GM23338 (cell line): Measurements from ENCODE around the gene REEP1. TPM values are rescaled to one million over a fixed set of nuclear protein-coding genes. Genes with fewer than 3 reads are reported as not detected.
A peak's percentile ranks its signal among the peaks of the same experiment; 100 is the strongest.

Experiments
- ATAC-seq: fragments of 200-7000 bp; cut with Tn5 transposase; 3 replicates; pipeline ENCODE4 v1.9.1; 2020
- DNase-seq: peaks from one replicate; pipeline ENCODE4 v3.0.0-alpha.2; 2015; ENCODE audit warnings: low spot score
- H2AFZ ChIP-seq: fragments of 200-600 bp; sonication (generic); 2 replicates; pipeline ENCODE4 v1.8.0; 2016; ENCODE audit warnings: antibody characterized with exemption, mild to moderate bottlenecking, moderate library complexity
- H3F3A ChIP-seq: fragments of 200-600 bp; sonication (generic); replicated peaks from 2 replicates; pipeline ENCODE4 v1.8.0; 2017; ENCODE audit warnings: antibody characterized with exemption, mixed run types, low read depth
- H3K27ac ChIP-seq: fragments of 200-600 bp; sonication (generic); 2 replicates; pipeline ENCODE4 v1.6.1; 2016; ENCODE audit warnings: low read depth
- H3K27me3 ChIP-seq: fragments of 200-600 bp; sonication (generic); 2 replicates; pipeline ENCODE4 v1.8.0; 2016; ENCODE audit warnings: mild to moderate bottlenecking, mixed run types, moderate library complexity; ENCODE audit not compliant: insufficient read depth
- H3K36me3 ChIP-seq: fragments of 200-600 bp; sonication (generic); 2 replicates; pipeline ENCODE4 v1.8.0; 2016; ENCODE audit warnings: mild to moderate bottlenecking; ENCODE audit not compliant: insufficient read depth
- H3K4me1 ChIP-seq: fragments of 200-600 bp; sonication (generic); 2 replicates; pipeline ENCODE4 v1.8.0; 2016; ENCODE audit warnings: mild to moderate bottlenecking, moderate library complexity; ENCODE audit not compliant: insufficient read depth
- H3K4me2 ChIP-seq: fragments of 200-600 bp; sonication (generic); 2 replicates; pipeline ENCODE4 v1.7.1; 2017; ENCODE audit warnings: mixed run types
- H3K4me3 ChIP-seq: fragments of 200-600 bp; sonication (generic); 2 replicates; pipeline ENCODE4 v1.6.1; 2016; ENCODE audit warnings: mixed run types
- H3K79me2 ChIP-seq: fragments of 200-600 bp; sonication (generic); replicated peaks from 2 replicates; pipeline ENCODE4 v1.8.0; 2017; ENCODE audit warnings: mild to moderate bottlenecking; ENCODE audit not compliant: insufficient read depth
- H3K9me2 ChIP-seq: fragments of 200-600 bp; sonication (generic); 2 replicates; pipeline ENCODE4 v1.8.0; 2017; ENCODE audit not compliant: insufficient read depth
- H4K20me1 ChIP-seq: fragments of 200-600 bp; sonication (generic); replicated peaks from 2 replicates; pipeline ENCODE4 v1.8.0; 2017; ENCODE audit warnings: mild to moderate bottlenecking; ENCODE audit not compliant: insufficient read depth
- H3K27ac Mint-ChIP-seq: 2 replicates; pipeline ENCODE4 v1.8.0; 2020; ENCODE audit warnings: inconsistent platforms, mild to moderate bottlenecking, moderate library complexity, mixed read lengths
- H3K27me3 Mint-ChIP-seq: 3 replicates; pipeline ENCODE4 v1.8.0; 2022; ENCODE audit warnings: low read depth, mild to moderate bottlenecking, moderate library complexity, mixed read lengths, inconsistent platforms; ENCODE audit not compliant: insufficient read depth, poor library complexity
- H3K36me3 Mint-ChIP-seq: 3 replicates; pipeline ENCODE4 v1.8.0; 2021; ENCODE audit warnings: low read depth, mild to moderate bottlenecking, inconsistent platforms, moderate library complexity, mixed read lengths
- H3K4me1 Mint-ChIP-seq: 3 replicates; pipeline ENCODE4 v1.8.0; 2020; ENCODE audit warnings: mild to moderate bottlenecking, inconsistent platforms, mixed read lengths
- H3K4me3 Mint-ChIP-seq: 3 replicates; pipeline ENCODE4 v1.8.0; 2021; ENCODE audit warnings: moderate library complexity, mild to moderate bottlenecking, inconsistent platforms, mixed read lengths
- H3K9me3 Mint-ChIP-seq: 3 replicates; pipeline ENCODE4 v1.8.0; 2020; ENCODE audit warnings: moderate library complexity, mild to moderate bottlenecking, inconsistent platforms, mixed read lengths
- EZH2phosphoT487 ChIP-seq: fragments of 200-600 bp; sonication (generic); IDR thresholded peaks from one replicate; pipeline ENCODE4 v1.8.1; 2018; ENCODE audit warnings: antibody characterized with exemption; ENCODE audit not compliant: unreplicated experiment
- JUNB ChIP-seq: IDR thresholded peaks from one replicate; pipeline ENCODE4 v1.6.1; 2016; ENCODE audit warnings: antibody characterized with exemption; ENCODE audit not compliant: unreplicated experiment
- ZNF114 ChIP-seq: fragments of 250-450 bp; sonication (Bioruptor Pico); IDR thresholded peaks from 2 replicates; pipeline ENCODE4 v1.5.0; 2020; ENCODE audit warnings: mild to moderate bottlenecking, moderate library complexity
- polyA plus RNA-seq: library from polyadenylated mRNA; unstranded; fragments of >200 nt; fragmentation: Nextera tagmentation; extraction: Ambion mirVana; gene quantifications from 2 replicates; pipeline ENCODE4 v1.2.1, GENCODE V29; 2016
- total RNA-seq: library from RNA; depleted of rRNA; stranded (reverse); fragments of >200 nt; shearing (Covaris generic); gene quantifications from 2 replicates; pipeline ENCODE4 v1.2.3, GENCODE V29; 2014
- TF ChIP-seq, protein P1 (sequence below), 2 experiments: fragments of 200-600 bp in 1 of 2; sonication (generic) in 1 of 2; conservative IDR thresholded peaks; 2 replicates each; pipeline versions ENCODE4 v1.5.1 to v1.6.1; 2016 to 2017; ENCODE audit warnings: antibody characterized with exemption in 2 of 2, low read depth in 2 of 2, mild to moderate bottlenecking in 2 of 2, moderate library complexity in 1 of 2
- TF ChIP-seq, protein P2 (sequence below): IDR thresholded peaks from 2 replicates; pipeline ENCODE4 v1.6.1; 2016; ENCODE audit warnings: antibody characterized with exemption

The REEP1 gene
- total and polyA plus RNA-seq, 2 experiments from 2014 or later = 1.6 to 1.8 TPM

DNA sequence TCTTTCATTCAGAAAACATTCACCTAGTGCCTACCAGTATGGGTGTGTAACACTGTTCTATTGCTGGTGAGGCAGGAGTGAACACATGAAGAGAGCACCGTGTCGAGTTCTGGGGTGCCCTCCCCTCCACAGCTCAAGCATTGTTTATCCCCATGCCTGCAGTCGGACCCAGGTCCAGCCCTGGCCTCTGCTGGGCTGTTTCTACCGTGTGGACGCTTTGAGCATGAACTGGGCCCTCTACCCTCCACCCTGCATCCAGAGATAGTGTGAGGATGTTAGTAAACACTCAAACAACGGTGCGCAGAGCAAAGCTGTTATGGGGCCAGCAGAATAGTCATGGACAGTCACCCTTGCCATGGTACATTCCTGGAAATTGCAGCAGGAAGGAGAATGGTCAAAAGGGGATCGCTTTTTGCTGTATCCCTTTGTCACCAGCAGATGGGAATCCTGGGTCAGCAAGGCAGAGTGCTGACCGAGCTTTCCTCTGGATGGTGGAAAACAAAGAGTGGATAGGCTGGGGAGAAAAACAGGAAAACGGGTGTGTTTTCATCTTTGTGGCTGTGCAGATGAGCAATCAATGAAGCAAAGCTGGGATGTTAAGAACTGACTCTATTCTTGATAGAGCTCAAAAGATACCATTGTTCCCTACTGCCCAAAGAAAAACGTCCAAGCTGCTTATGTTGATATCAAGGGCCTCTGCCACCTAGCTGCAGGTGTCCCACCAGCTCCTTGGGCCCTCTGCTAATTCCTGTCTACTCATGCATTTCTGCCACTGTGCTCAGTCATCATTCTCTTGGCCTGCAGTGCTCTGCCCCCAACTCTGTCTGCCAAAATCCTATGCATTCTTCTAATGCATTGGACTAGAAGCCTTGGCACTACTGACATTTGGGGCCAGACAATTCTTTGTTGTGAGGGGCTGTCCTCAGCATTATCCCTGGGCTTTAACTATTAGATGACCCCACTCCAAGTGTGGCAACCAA, 38.7 kb downstream of the REEP1 start:
- Histone ChIP-seq H3K4me1 (no peaks in the 10 kb centered on the region), H3K4me2 (no peak overlapping the region), H4K20me1 (no peaks in the 10 kb centered on the region), H3K79me2 (no peaks in the 10 kb centered on the region), H3F3A (no peaks in the 10 kb centered on the region), H3K9me2 (no peaks in the 10 kb centered on the region), H3K27ac (no peak overlapping the region), H3K4me3 (no peak overlapping the region), H3K27me3 (no peaks in the 10 kb centered on the region), H2AFZ (0 out of 2 replicates have a peak overlapping the region, but pooled peaks have one; percentile 28), H3K36me3 (no peaks in the 10 kb centered on the region)
- Mint-ChIP-seq H3K9me3 (no peaks in the 10 kb centered on the region; the same call in 2 of the 3 replicates), H3K4me1 (peaks cover 15% of the 10 kb centered on the region; the same call in 2 of the 3 replicates), H3K4me3 (no peak overlapping the region), H3K36me3 (no peaks in the 10 kb centered on the region), H3K27ac (no peak overlapping the region), H3K27me3 (no peaks in the 10 kb centered on the region)
- ATAC-seq = peak; percentile 80
- TF ChIP-seq, protein P1, sequence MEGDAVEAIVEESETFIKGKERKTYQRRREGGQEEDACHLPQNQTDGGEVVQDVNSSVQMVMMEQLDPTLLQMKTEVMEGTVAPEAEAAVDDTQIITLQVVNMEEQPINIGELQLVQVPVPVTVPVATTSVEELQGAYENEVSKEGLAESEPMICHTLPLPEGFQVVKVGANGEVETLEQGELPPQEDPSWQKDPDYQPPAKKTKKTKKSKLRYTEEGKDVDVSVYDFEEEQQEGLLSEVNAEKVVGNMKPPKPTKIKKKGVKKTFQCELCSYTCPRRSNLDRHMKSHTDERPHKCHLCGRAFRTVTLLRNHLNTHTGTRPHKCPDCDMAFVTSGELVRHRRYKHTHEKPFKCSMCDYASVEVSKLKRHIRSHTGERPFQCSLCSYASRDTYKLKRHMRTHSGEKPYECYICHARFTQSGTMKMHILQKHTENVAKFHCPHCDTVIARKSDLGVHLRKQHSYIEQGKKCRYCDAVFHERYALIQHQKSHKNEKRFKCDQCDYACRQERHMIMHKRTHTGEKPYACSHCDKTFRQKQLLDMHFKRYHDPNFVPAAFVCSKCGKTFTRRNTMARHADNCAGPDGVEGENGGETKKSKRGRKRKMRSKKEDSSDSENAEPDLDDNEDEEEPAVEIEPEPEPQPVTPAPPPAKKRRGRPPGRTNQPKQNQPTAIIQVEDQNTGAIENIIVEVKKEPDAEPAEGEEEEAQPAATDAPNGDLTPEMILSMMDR (conservative IDR thresholded peaks at IDR 0.05; ENCODE audit: low read depth in 2 of 2) = peak; percentile 39 to 72
- TF ChIP-seq, protein P2, sequence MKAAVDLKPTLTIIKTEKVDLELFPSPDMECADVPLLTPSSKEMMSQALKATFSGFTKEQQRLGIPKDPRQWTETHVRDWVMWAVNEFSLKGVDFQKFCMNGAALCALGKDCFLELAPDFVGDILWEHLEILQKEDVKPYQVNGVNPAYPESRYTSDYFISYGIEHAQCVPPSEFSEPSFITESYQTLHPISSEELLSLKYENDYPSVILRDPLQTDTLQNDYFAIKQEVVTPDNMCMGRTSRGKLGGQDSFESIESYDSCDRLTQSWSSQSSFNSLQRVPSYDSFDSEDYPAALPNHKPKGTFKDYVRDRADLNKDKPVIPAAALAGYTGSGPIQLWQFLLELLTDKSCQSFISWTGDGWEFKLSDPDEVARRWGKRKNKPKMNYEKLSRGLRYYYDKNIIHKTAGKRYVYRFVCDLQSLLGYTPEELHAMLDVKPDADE = no peak
- DNase-seq = peak; percentile 56

DNA sequence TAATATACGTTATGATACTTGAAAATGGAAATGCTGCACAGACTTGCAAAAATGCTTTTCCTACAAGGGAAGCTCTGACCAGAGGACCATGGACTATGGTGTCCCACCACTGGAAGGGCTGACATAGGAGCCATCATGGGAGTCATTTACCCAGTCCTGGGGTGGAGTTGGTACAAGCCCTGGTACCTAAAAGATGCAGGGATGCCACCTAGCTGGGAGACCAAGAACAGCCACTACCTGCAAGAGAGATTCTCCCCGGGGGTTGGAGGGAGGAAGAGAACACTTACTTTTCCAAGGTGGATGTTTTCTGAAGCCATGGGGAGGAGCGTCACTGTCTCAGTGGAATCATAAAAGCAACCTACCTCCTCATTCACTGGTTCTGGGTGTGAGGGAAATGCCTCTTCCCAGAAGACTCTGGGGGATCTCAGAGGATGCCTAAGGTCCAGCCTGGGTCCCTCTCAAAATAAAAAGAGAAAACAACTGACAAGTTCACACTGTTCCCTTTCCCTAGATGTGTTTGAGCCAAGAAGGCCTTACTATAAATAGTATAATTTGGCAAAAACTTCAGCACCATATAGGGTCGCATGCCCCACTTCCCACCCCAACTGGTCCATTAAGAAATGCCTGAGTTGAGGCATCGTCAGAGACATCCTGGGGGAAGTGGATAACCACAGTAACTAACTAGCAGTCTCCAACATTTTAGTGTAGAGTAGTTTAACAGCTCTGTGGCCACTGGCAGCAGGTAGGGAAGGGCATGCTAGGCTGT, 39.9 kb downstream of the REEP1 start:
- ATAC-seq (peak; percentile 57), DNase-seq (peak; percentile 47)
- no peaks in the 10 kb centered on the region for H3K36me3 Mint-ChIP-seq
- Histone ChIP-seq H3K27me3 (no peaks in the 10 kb centered on the region), H3K36me3 (no peaks in the 10 kb centered on the region), H3K9me2 (no peaks in the 10 kb centered on the region), H3F3A (no peaks in the 10 kb centered on the region), H2AFZ (no peak overlapping the region), H4K20me1 (no peaks in the 10 kb centered on the region), H3K4me3 (no peak overlapping the region), H3K4me2 (no peak overlapping the region), H3K79me2 (no peaks in the 10 kb centered on the region), H3K4me1 (no peaks in the 10 kb centered on the region), H3K27ac (no peak overlapping the region)
- no peaks in the 10 kb centered on the region; the same call in 2 of the 3 replicates for H3K9me3 Mint-ChIP-seq
- H3K27me3 Mint-ChIP-seq = no peaks in the 10 kb centered on the region
- H3K4me3 Mint-ChIP-seq = no peak overlapping the region
- no peak for TF ChIP-seq JUNB
- TF ChIP-seq ZNF114 (CRISPR knock-in tag) = no peak
- no peak for TF ChIP-seq EZH2phosphoT487
- TF ChIP-seq, protein P1 (conservative IDR thresholded peaks at IDR 0.05; ENCODE audit: low read depth in 2 of 2) = peak; percentile 38 to 68; a peak in 3 of 4 replicates
- peaks cover 15% of the 10 kb centered on the region; the same call in 2 of the 3 replicates for H3K4me1 Mint-ChIP-seq
- no peak overlapping the region for H3K27ac Mint-ChIP-seq
